NCI-H2029 (cell line): Measurements from ENCODE around the gene MCM8.

Experiments
- DNase-seq: peaks from one replicate; lab custom pipeline; 2025; lab: John Stamatoyannopoulos, UW

The MCM8 gene

DNA sequence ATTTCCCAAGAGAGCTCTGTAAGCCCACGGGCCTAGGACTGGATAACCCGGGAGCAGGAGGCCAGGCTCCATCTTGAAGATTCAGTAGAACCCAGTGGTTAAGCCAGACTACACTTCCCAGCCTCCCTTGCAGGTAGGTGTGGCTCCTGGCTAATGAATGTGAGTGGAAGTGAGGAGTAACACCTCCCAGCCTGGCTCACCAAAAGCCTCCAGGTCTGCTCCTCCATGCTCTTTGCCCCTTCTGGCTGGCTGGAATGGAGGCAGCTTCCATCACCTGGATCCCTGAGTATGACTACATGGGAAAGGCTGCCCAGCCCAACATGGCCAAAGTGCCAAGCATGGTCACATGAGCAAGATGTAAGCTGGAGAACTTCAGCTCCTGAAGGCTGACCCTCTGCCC lies 93.7 kb downstream of the MCM8 start:
- DNase-seq, result no peak

DNA sequence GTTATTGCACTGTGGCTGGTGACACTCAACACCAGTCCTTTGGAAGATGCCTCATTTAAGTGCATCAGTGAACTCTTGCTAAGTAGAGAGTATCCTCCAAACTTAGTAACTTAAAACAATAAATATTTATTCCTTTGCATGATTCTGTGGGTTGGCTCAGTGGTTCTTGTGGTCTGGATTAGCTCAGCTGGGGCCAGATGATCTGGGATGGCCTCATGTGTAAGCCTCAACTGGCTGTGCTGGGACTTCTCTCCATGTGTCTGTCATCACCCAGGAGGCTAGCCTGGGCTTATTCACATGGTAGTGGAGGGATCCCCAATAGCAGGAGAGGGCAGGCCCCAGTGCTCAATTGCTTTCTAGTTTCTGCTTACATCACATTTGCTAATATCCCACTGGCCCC lies 95.1 kb downstream of the MCM8 start:
- DNase-seq, result no peak

DNA sequence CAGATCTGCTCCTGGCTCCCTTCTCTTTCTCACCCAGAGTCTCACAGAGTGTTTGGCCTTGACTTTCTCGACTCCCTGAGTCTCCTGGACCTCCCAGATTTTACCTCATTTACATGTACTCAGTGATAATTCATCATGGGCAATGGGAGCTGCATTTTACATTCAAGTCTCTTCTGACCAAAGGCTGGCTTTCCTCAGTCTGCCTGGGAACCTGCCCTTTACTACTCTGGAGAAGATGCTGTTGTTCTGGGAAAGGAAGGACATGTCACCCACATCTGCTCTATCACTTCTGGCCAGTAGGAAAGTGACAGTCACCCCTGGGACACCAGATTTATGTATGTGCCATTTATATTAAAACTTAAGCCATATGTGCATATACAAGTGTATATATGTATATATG lies 96.0 kb downstream of the MCM8 start:
- no peak for DNase-seq

- no peak for DNase-seq
Measured at GRCh38 chr20:6048391-6048790, 97.9 kb downstream of the MCM8 start.
